ENCODE results near the gene RTN4RL1. TPM values are rescaled to one million over a fixed set of nuclear protein-coding genes. Genes with fewer than 3 reads are reported as not detected.
A peak's percentile ranks its signal among the peaks of the same experiment; 100 is the strongest.

RTN4RL1 gene
- total and polyA plus RNA-seq, 9 of the 15 experiments (the other 6 are each of a cell fraction or from before 2014, with no cell fraction given): 0.04 to 0.06 (median 0.04) TPM; not detected in 5

- TF ChIP-seq FOSL1 (tag; conservative IDR thresholded peaks at IDR 0.05): peak; percentile 37; the same call in 1 of the 2 replicates
- peak; percentile 55; the same call in 1 of the 2 replicates for TF ChIP-seq ZNF740 (CRISPR knock-in tag; IDR thresholded peaks at IDR 0.05)
- TF ChIP-seq ZNF740 (tag; IDR thresholded peaks at IDR 0.05): no peak
- no peak for TF ChIP-seq TRIM28 (IDR thresholded peaks at IDR 0.05)
- no peak for TF ChIP-seq HDAC8 (tag; IDR thresholded peaks at IDR 0.05)
- no peak for TF ChIP-seq BHLHE40 (IDR thresholded peaks at IDR 0.05; ENCODE audit: low read length)
- no peak for TF ChIP-seq E4F1 (CRISPR knock-in tag; IDR thresholded peaks at IDR 0.05; ENCODE audit: borderline replicate concordance)
- TF ChIP-seq STAG1 (CRISPR knock-in tag; IDR thresholded peaks at IDR 0.05; ENCODE audit: borderline replicate concordance): peak; percentile 37; the same call in 1 of the 2 replicates
- TF ChIP-seq JUND (IDR thresholded peaks at IDR 0.05; ENCODE audit: borderline replicate concordance, low read depth, low read length): no peak
- no peak for TF ChIP-seq JUND (tag; IDR thresholded peaks at IDR 0.05; ENCODE audit: borderline replicate concordance, low read depth, low read length)
- peak; percentile 29; the same call in 1 of the 2 replicates for TF ChIP-seq RB1 (IDR thresholded peaks at IDR 0.05; ENCODE audit: low read depth)
- TF ChIP-seq ATF3 (IDR thresholded peaks at IDR 0.05): peak; percentile 31; the same call in 1 of the 2 replicates
- no peak for TF ChIP-seq ATF3 (CRISPR knock-in tag; conservative IDR thresholded peaks at IDR 0.05)
- TF ChIP-seq ASH1L (IDR thresholded peaks at IDR 0.05; ENCODE audit: borderline replicate concordance, low read depth, partially characterized antibody): no peak
- no peak for TF ChIP-seq NFE2L1 (tag; IDR thresholded peaks at IDR 0.05; ENCODE audit: borderline replicate concordance, low read depth)
- no peak for TF ChIP-seq ZSCAN29 (IDR thresholded peaks at IDR 0.05)
- TF ChIP-seq EP400 (IDR thresholded peaks at IDR 0.05): no peak
- no peak for TF ChIP-seq ZNF174 (CRISPR knock-in tag; IDR thresholded peaks at IDR 0.05)
- TF ChIP-seq POLR2G (IDR thresholded peaks at IDR 0.05; ENCODE audit: low read depth, low read length): peak; percentile 40; the same call in 1 of the 2 replicates
- TF ChIP-seq MTA1 (IDR thresholded peaks at IDR 0.05; ENCODE audit: borderline replicate concordance): no peak
- no peak for TF ChIP-seq E2F1 (CRISPR knock-in tag; IDR thresholded peaks at IDR 0.05)
- no peak for TF ChIP-seq ZNF224 (CRISPR knock-in tag; IDR thresholded peaks at IDR 0.05)
- peak; percentile 87 for TF ChIP-seq EGR1 (conservative IDR thresholded peaks at IDR 0.05)
- no peak for TF ChIP-seq KAT7 (CRISPR knock-in tag; IDR thresholded peaks at IDR 0.05; ENCODE audit: borderline replicate concordance)
Observed at GRCh38 chr17:2053380-2054261, 28.5 kb upstream of the RTN4RL1 start (continued).
